ENCODE data around the gene SCUBE3. TPM values are rescaled to one million over a fixed set of nuclear protein-coding genes. Genes with fewer than 3 reads are reported as not detected.

SCUBE3 gene
- total and polyA plus RNA-seq, 2 experiments from 2014 or later, result 0.39 to 1.1 TPM

GRCh38 chr6:35240838-35241801 is 27.4 kb downstream of the SCUBE3 start:
- H3K36me3 Mint-ChIP-seq (ENCODE audit: low read depth), result peaks cover 3% of the 10 kb centered on the region; the same call in 2 of the 3 replicates
- H3K4me3 Mint-ChIP-seq, result no peak overlapping the region
- no peak overlapping the region for H3K27ac Mint-ChIP-seq
- peaks cover 56% of the 10 kb centered on the region for H3K4me1 Mint-ChIP-seq
- peak; percentile 29; the same call in 1 of the 2 replicates for TF ChIP-seq CREB1 (CRISPR knock-in tag; IDR thresholded peaks at IDR 0.05; ENCODE audit: low read depth)
- no peak for TF ChIP-seq POLR2AphosphoS5 (IDR thresholded peaks at IDR 0.05; ENCODE audit: low read depth)
- TF ChIP-seq, protein P1, sequence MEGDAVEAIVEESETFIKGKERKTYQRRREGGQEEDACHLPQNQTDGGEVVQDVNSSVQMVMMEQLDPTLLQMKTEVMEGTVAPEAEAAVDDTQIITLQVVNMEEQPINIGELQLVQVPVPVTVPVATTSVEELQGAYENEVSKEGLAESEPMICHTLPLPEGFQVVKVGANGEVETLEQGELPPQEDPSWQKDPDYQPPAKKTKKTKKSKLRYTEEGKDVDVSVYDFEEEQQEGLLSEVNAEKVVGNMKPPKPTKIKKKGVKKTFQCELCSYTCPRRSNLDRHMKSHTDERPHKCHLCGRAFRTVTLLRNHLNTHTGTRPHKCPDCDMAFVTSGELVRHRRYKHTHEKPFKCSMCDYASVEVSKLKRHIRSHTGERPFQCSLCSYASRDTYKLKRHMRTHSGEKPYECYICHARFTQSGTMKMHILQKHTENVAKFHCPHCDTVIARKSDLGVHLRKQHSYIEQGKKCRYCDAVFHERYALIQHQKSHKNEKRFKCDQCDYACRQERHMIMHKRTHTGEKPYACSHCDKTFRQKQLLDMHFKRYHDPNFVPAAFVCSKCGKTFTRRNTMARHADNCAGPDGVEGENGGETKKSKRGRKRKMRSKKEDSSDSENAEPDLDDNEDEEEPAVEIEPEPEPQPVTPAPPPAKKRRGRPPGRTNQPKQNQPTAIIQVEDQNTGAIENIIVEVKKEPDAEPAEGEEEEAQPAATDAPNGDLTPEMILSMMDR (conservative IDR thresholded peaks at IDR 0.05; ENCODE audit: low read depth in 2 of 2), result peak; percentile 99 to 100
- no peaks in the 10 kb centered on the region for H3K9me2 ChIP-seq (ENCODE audit: insufficient read depth)
- peak overlapping the region; percentile 30; the same call in 1 of the 2 replicates for H3K4me2 ChIP-seq
- H3K9me3 Mint-ChIP-seq, result 0 out of 3 replicates have a peak, but pooled peaks cover 2% of the 10 kb centered on the region
- no peaks in the 10 kb centered on the region for H3K79me2 ChIP-seq (replicated peaks; ENCODE audit: insufficient read depth)
- DNase-seq (ENCODE audit: low spot score) (peak; percentile 90), ATAC-seq (peak; percentile 79)
- peaks cover 39% of the 10 kb centered on the region for H3K4me1 ChIP-seq (ENCODE audit: insufficient read depth)
- H3K27me3 Mint-ChIP-seq (ENCODE audit: insufficient read depth, low read depth, poor library complexity), result peaks cover 44% of the 10 kb centered on the region
- no peak overlapping the region for H3K4me3 ChIP-seq
- no peaks in the 10 kb centered on the region for H3K36me3 ChIP-seq (ENCODE audit: insufficient read depth)
- H3K27ac ChIP-seq (ENCODE audit: low read depth), result peak overlapping the region; percentile 36; the same call in 1 of the 2 replicates
- H3K27me3 ChIP-seq (ENCODE audit: insufficient read depth), result peaks cover 41% of the 10 kb centered on the region
- no peaks in the 10 kb centered on the region for H3F3A ChIP-seq (replicated peaks; ENCODE audit: low read depth)
- no peak overlapping the region for H2AFZ ChIP-seq
- H4K20me1 ChIP-seq (replicated peaks; ENCODE audit: insufficient read depth), result peaks cover 27% of the 10 kb centered on the region

DNA sequence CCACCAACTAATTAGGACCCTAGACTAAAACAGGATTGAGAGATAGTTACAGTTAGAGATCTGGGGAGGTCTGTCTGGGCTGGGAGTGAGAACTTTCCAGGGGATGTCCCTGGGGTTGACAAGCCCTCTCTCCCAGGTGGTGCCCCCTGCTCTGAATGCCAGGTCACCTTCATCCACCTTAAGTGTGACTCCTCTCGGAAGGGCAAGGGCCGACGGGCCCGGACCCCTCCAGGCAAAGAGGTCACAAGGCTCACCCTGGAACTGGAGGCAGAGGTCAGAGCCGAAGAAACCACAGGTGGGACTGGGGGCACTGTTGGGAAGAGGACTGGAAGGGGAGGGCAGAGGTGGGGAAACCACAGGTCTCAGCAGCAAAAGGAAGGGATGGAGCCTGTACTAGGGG is 28.7 kb downstream of the SCUBE3 start:
- H3K27me3 ChIP-seq (ENCODE audit: insufficient read depth), result peaks cover 29% of the 10 kb centered on the region
- no peak overlapping the region for H2AFZ ChIP-seq
- no peak overlapping the region for H3K4me3 ChIP-seq
- Mint-ChIP-seq H3K4me1 (peaks cover 45% of the 10 kb centered on the region), H3K27me3 (ENCODE audit: insufficient read depth, low read depth, poor library complexity) (peaks cover 37% of the 10 kb centered on the region), H3K27ac (no peak overlapping the region), H3K9me3 (no peaks in the 10 kb centered on the region), H3K36me3 (ENCODE audit: low read depth) (no peaks in the 10 kb centered on the region; the same call in 2 of the 3 replicates), H3K4me3 (no peak overlapping the region)
- H3K36me3 ChIP-seq (ENCODE audit: insufficient read depth), result no peaks in the 10 kb centered on the region
- H3F3A ChIP-seq (replicated peaks; ENCODE audit: low read depth), result no peaks in the 10 kb centered on the region
- no peak overlapping the region for H3K4me2 ChIP-seq
- peaks cover 22% of the 10 kb centered on the region for H4K20me1 ChIP-seq (replicated peaks; ENCODE audit: insufficient read depth)
- no peaks in the 10 kb centered on the region for H3K79me2 ChIP-seq (replicated peaks; ENCODE audit: insufficient read depth)
- H3K9me2 ChIP-seq (ENCODE audit: insufficient read depth), result no peaks in the 10 kb centered on the region
- no peak overlapping the region for H3K27ac ChIP-seq (ENCODE audit: low read depth)
- H3K4me1 ChIP-seq (ENCODE audit: insufficient read depth), result peaks cover 34% of the 10 kb centered on the region
- no peak for DNase-seq (ENCODE audit: low spot score)
- no peak for ATAC-seq
- no peak for TF ChIP-seq CREB1 (CRISPR knock-in tag; IDR thresholded peaks at IDR 0.05; ENCODE audit: low read depth)
- TF ChIP-seq POLR2AphosphoS5 (IDR thresholded peaks at IDR 0.05; ENCODE audit: low read depth), result no peak
- TF ChIP-seq EZH2phosphoT487 (IDR thresholded peaks at IDR 0.05; ENCODE audit: unreplicated experiment), result no peak
- TF ChIP-seq, protein P1 (conservative IDR thresholded peaks at IDR 0.05; ENCODE audit: low read depth in 2 of 2), result no peak
- TF ChIP-seq NANOG (IDR thresholded peaks at IDR 0.05; ENCODE audit: borderline replicate concordance), result no peak
- TF ChIP-seq JUNB (IDR thresholded peaks at IDR 0.05; ENCODE audit: unreplicated experiment), result no peak
- TF ChIP-seq EZH2 (IDR thresholded peaks at IDR 0.05; ENCODE audit: low read depth, unreplicated experiment), result no peak
- no peak for TF ChIP-seq STAT1 (IDR thresholded peaks at IDR 0.05; ENCODE audit: unreplicated experiment)
- TF ChIP-seq, protein P2, sequence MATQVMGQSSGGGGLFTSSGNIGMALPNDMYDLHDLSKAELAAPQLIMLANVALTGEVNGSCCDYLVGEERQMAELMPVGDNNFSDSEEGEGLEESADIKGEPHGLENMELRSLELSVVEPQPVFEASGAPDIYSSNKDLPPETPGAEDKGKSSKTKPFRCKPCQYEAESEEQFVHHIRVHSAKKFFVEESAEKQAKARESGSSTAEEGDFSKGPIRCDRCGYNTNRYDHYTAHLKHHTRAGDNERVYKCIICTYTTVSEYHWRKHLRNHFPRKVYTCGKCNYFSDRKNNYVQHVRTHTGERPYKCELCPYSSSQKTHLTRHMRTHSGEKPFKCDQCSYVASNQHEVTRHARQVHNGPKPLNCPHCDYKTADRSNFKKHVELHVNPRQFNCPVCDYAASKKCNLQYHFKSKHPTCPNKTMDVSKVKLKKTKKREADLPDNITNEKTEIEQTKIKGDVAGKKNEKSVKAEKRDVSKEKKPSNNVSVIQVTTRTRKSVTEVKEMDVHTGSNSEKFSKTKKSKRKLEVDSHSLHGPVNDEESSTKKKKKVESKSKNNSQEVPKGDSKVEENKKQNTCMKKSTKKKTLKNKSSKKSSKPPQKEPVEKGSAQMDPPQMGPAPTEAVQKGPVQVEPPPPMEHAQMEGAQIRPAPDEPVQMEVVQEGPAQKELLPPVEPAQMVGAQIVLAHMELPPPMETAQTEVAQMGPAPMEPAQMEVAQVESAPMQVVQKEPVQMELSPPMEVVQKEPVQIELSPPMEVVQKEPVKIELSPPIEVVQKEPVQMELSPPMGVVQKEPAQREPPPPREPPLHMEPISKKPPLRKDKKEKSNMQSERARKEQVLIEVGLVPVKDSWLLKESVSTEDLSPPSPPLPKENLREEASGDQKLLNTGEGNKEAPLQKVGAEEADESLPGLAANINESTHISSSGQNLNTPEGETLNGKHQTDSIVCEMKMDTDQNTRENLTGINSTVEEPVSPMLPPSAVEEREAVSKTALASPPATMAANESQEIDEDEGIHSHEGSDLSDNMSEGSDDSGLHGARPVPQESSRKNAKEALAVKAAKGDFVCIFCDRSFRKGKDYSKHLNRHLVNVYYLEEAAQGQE (IDR thresholded peaks at IDR 0.05; ENCODE audit: unreplicated experiment), result no peak
- TF ChIP-seq ZNF331 (CRISPR knock-in tag; IDR thresholded peaks at IDR 0.05; ENCODE audit: low read depth), result no peak

All from GM23338 (cell line).